BJ (cell line): ENCODE data around the gene TFF2. TPM values are rescaled to one million over a fixed set of nuclear protein-coding genes. Genes with fewer than 3 reads are reported as not detected.

Experiments used
- CTCF ChIA-PET: fragments of 350-600 bp; formaldehyde crosslinking; extraction: SDS; loops from one replicate; lab custom pipeline; 2021; ENCODE audit warnings: antibody characterized with exemption, inconsistent platforms; lab: Yijun Ruan, JAX
- POLR2A ChIA-PET: fragments of 300-600 bp; sonication (Branson Sonifier 250); formaldehyde crosslinking; extraction: SDS; loops from one replicate; lab custom pipeline; 2021; ENCODE audit warnings: antibody characterized with exemption; lab: Charles Lee
- DNase-seq: peaks from one replicate; pipeline ENCODE4 v3.0.0-alpha.2; 2011; ENCODE audit warnings: low read depth
- H3K27me3 ChIP-seq: 2 replicates; pipeline ENCODE4 v1.6.0; 2011; ENCODE audit warnings: low read length; ENCODE audit not compliant: control insufficient read depth, insufficient read depth
- H3K36me3 ChIP-seq: 2 replicates; pipeline ENCODE4 v1.5.1; 2011; ENCODE audit warnings: low read length; ENCODE audit not compliant: control insufficient read depth, insufficient read depth
- H3K4me3 ChIP-seq: 2 replicates; pipeline ENCODE4 v1.5.1; 2011; ENCODE audit warnings: low read depth, mild to moderate bottlenecking, control low read depth, low read length
- polyA plus RNA-seq: library from polyadenylated mRNA; depleted of rRNA; stranded (reverse); fragments of >200 nt; gene quantifications from 2 replicates; pipeline ENCODE4 v1.2.3, GENCODE V29; 2011
- TF ChIP-seq, protein P1 (sequence below): IDR thresholded peaks from 2 replicates; pipeline ENCODE4 v1.5.1; 2011; ENCODE audit warnings: low read depth, mild to moderate bottlenecking, control low read depth, inconsistent platforms, low read length, moderate library complexity; ENCODE audit not compliant: insufficient read depth

The TFF2 gene
- polyA plus RNA-seq, 1 experiment = not detected

GRCh38 chr21:42384989-42385388, 34.2 kb upstream of the TFF2 start:
- POLR2A ChIA-PET = no interaction called here

GRCh38 chr21:42384156-42384945, 33.6 kb upstream of the TFF2 start:
- ChIA-PET POLR2A (no interaction called here), CTCF (no interaction called here)
- TF ChIP-seq, protein P1, sequence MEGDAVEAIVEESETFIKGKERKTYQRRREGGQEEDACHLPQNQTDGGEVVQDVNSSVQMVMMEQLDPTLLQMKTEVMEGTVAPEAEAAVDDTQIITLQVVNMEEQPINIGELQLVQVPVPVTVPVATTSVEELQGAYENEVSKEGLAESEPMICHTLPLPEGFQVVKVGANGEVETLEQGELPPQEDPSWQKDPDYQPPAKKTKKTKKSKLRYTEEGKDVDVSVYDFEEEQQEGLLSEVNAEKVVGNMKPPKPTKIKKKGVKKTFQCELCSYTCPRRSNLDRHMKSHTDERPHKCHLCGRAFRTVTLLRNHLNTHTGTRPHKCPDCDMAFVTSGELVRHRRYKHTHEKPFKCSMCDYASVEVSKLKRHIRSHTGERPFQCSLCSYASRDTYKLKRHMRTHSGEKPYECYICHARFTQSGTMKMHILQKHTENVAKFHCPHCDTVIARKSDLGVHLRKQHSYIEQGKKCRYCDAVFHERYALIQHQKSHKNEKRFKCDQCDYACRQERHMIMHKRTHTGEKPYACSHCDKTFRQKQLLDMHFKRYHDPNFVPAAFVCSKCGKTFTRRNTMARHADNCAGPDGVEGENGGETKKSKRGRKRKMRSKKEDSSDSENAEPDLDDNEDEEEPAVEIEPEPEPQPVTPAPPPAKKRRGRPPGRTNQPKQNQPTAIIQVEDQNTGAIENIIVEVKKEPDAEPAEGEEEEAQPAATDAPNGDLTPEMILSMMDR = no peak

More at GRCh38 chr21:42384989-42385388, 34.2 kb upstream of the TFF2 start:
- no peaks in the 10 kb centered on the region for H3K36me3 ChIP-seq
- no peak overlapping the region for H3K4me3 ChIP-seq
- TF ChIP-seq, protein P1 = no peak
- CTCF ChIA-PET = no interaction called here
- DNase-seq = no peak
- no peaks in the 10 kb centered on the region for H3K27me3 ChIP-seq

GRCh38 chr21:42383331-42383730, 32.5 kb upstream of the TFF2 start:
- ChIA-PET POLR2A (no interaction called here), CTCF (no interaction called here)
- Histone ChIP-seq H3K4me3 (no peak overlapping the region), H3K27me3 (no peaks in the 10 kb centered on the region), H3K36me3 (no peaks in the 10 kb centered on the region)
- TF ChIP-seq, protein P1 = no peak
- no peak for DNase-seq

More at GRCh38 chr21:42384156-42384945, 33.6 kb upstream of the TFF2 start:
- H3K4me3 ChIP-seq = no peak overlapping the region
- H3K27me3 ChIP-seq = no peaks in the 10 kb centered on the region
- H3K36me3 ChIP-seq = no peaks in the 10 kb centered on the region
- no peak for DNase-seq

DNA sequence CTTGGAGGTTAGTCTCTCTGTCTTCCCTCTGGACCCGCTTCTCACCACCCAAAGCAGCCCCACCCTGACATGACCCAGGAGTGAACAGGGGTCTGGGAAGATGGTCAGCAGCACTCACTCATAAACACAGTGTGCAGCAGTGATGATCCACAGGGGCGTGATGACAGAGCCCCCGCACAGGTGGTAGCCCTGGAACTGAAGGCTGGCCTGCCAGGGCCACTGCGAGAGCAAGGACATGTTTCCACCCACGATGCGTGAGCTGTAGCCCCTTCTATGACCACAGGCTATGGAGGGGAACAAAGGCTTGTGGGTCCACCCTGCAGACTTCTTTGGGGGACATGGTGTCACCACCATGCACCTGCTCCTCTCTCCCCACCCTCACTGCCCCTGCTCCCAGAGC, 32.1 kb upstream of the TFF2 start:
- Histone ChIP-seq H3K27me3 (no peaks in the 10 kb centered on the region), H3K36me3 (no peaks in the 10 kb centered on the region), H3K4me3 (no peak overlapping the region)
- no peak for DNase-seq
- ChIA-PET CTCF (interaction anchor here (2.4 kb wide), 1 partner anchor 16 kb away, joined by 8 read pairs; no protein-coding TSS in a partner anchor), POLR2A (no interaction called here)
- TF ChIP-seq, protein P1 = no peak

DNA sequence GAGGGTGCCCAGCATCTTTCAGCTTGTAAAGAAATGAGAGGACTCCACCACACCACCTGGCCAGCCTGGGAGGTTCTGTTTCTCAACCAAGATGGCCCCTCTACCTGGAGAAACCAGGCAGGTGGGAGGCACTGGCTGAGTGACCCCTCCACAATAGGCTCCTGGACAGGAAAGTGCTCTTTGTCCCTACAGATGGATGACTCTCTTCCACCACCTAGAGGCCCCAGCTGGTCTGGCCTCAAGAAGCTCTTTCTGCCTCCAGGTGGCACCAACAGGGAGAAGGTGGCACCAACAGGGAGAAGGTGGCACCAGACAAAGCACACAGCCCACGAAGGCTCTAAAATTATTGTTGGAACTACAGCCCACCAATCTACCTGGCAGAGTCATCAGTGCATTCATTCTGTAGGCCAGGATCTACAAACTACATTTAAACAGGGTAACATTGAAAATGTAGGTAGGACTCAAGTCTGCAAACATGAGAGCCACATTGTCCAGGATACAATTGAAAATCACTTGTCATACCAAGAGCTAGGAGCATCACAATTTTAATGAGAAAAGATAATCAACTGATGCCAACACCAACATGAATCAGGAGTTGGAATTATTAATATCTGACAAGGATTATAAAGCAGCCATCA, 30.7 kb upstream of the TFF2 start:
- no peak overlapping the region for H3K4me3 ChIP-seq
- POLR2A ChIA-PET = no interaction called here
- DNase-seq = no peak
- no peaks in the 10 kb centered on the region for H3K27me3 ChIP-seq
- TF ChIP-seq, protein P1 = peak; percentile 61
- no peaks in the 10 kb centered on the region for H3K36me3 ChIP-seq
- CTCF ChIA-PET = interaction anchor here (0.6 to 2.4 kb wide), 11 partner anchors 12 to 264 kb away, joined by 3 to 11 read pairs (median 4); no protein-coding TSS in a partner anchor
